IPS-20b (cell line): ENCODE results near the gene FOXL3.
"Not testable (repeated sequence)": the region's sequence is repeated elsewhere in the genome, so short reads cannot be mapped to it uniquely, and the experiment has no call there.

ENCODE experiments used
- H3K27ac ChIP-seq: one replicate; pipeline ENCODE4 v1.5.1; 2013; ENCODE audit warnings: low read length
- H3K27me3 ChIP-seq: 2 replicates; pipeline ENCODE4 v1.6.1; 2013; ENCODE audit warnings: mild to moderate bottlenecking, low read length, inconsistent platforms; ENCODE audit not compliant: insufficient read depth
- H3K36me3 ChIP-seq: 2 replicates; pipeline ENCODE4 v1.6.1; 2013; ENCODE audit warnings: low read depth, mild to moderate bottlenecking, inconsistent platforms, low read length, moderate library complexity; ENCODE audit not compliant: insufficient read depth
- H3K4me1 ChIP-seq: 2 replicates; pipeline ENCODE4 v1.6.1; 2013; ENCODE audit warnings: mild to moderate bottlenecking, control low read depth, inconsistent platforms, low read length, moderate library complexity; ENCODE audit not compliant: insufficient read depth
- H3K4me3 ChIP-seq: 2 replicates; pipeline ENCODE4 v1.5.1; 2013; ENCODE audit warnings: mild to moderate bottlenecking, low read length, inconsistent platforms
- H3K9ac ChIP-seq: 2 replicates; pipeline ENCODE4 v1.6.1; 2013; ENCODE audit warnings: low read depth, mild to moderate bottlenecking, inconsistent platforms, low read length, moderate library complexity
- H3K9me3 ChIP-seq: 2 replicates; pipeline ENCODE4 v1.6.1; 2013; ENCODE audit warnings: mild to moderate bottlenecking, low read depth, low read length, inconsistent platforms; ENCODE audit not compliant: insufficient read depth

FOXL3 gene

GRCh38 chr7:333393-333764, 43.4 kb downstream of the FOXL3 start:
- no peaks in the 10 kb centered on the region for H3K4me1 ChIP-seq
- H3K36me3 ChIP-seq, result no peaks in the 10 kb centered on the region
- no peak overlapping the region for H3K27ac ChIP-seq
- H3K4me3 ChIP-seq, result no peak overlapping the region
- H3K9ac ChIP-seq, result no peak overlapping the region
- peaks cover 12% of the 10 kb centered on the region for H3K27me3 ChIP-seq
- H3K9me3 ChIP-seq, result no peaks in the 10 kb centered on the region

GRCh38 chr7:334618-335357, 44.8 kb downstream of the FOXL3 start:
- H3K27me3 ChIP-seq, result peaks cover 12% of the 10 kb centered on the region
- no peak overlapping the region for H3K9ac ChIP-seq
- H3K36me3 ChIP-seq, result no peaks in the 10 kb centered on the region
- H3K4me1 ChIP-seq, result no peaks in the 10 kb centered on the region
- no peak overlapping the region for H3K4me3 ChIP-seq
- no peak overlapping the region for H3K27ac ChIP-seq
- no peaks in the 10 kb centered on the region for H3K9me3 ChIP-seq

GRCh38 chr7:335358-336148, 45.6 kb downstream of the FOXL3 start:
- no peaks in the 10 kb centered on the region for H3K9me3 ChIP-seq
- no peak overlapping the region for H3K27ac ChIP-seq
- peaks cover 12% of the 10 kb centered on the region for H3K27me3 ChIP-seq
- H3K36me3 ChIP-seq, result no peaks in the 10 kb centered on the region
- no peak overlapping the region for H3K4me3 ChIP-seq
- H3K9ac ChIP-seq, result no peak overlapping the region
- no peaks in the 10 kb centered on the region for H3K4me1 ChIP-seq

- H3K27me3 ChIP-seq, result peaks cover 12% of the 10 kb centered on the region
- not testable (repeated sequence) for H3K27ac ChIP-seq, H3K9me3 ChIP-seq, H3K9ac ChIP-seq, H3K4me3 ChIP-seq, H3K36me3 ChIP-seq, H3K4me1 ChIP-seq
Observed at GRCh38 chr7:336149-336533, 46.2 kb downstream of the FOXL3 start.

GRCh38 chr7:336810-337566, 47.0 kb downstream of the FOXL3 start:
- Histone ChIP-seq H3K9ac (no peak overlapping the region), H3K9me3 (no peaks in the 10 kb centered on the region), H3K36me3 (no peaks in the 10 kb centered on the region), H3K4me1 (no peaks in the 10 kb centered on the region), H3K27ac (no peak overlapping the region), H3K27me3 (peaks cover 8% of the 10 kb centered on the region), H3K4me3 (no peak overlapping the region)

- H3K9me3 ChIP-seq, result no peaks in the 10 kb centered on the region
- no peaks in the 10 kb centered on the region for H3K4me1 ChIP-seq
- peaks cover 4% of the 10 kb centered on the region; the same call in 1 of the 2 replicates for H3K27me3 ChIP-seq
- no peaks in the 10 kb centered on the region for H3K36me3 ChIP-seq
- H3K4me3 ChIP-seq, result no peak overlapping the region
- no peak overlapping the region for H3K27ac ChIP-seq
- H3K9ac ChIP-seq, result no peak overlapping the region
Observed at GRCh38 chr7:337567-337951, 47.6 kb downstream of the FOXL3 start.

- Histone ChIP-seq H3K27me3 (no peaks in the 10 kb centered on the region), H3K9me3 (no peaks in the 10 kb centered on the region), H3K4me1 (no peaks in the 10 kb centered on the region), H3K4me3 (no peak overlapping the region), H3K9ac (no peak overlapping the region), H3K27ac (no peak overlapping the region), H3K36me3 (no peaks in the 10 kb centered on the region)
Observed at GRCh38 chr7:338295-339061, 48.5 kb downstream of the FOXL3 start.

- no peaks in the 10 kb centered on the region for H3K4me1 ChIP-seq
Observed at GRCh38 chr7:339062-339342, 49.0 kb downstream of the FOXL3 start.

GRCh38 chr7:339696-340095, 49.7 kb downstream of the FOXL3 start:
- no peaks in the 10 kb centered on the region for H3K36me3 ChIP-seq
- H3K27ac ChIP-seq, result no peak overlapping the region
- no peak overlapping the region for H3K4me3 ChIP-seq
- H3K27me3 ChIP-seq, result no peaks in the 10 kb centered on the region
- no peak overlapping the region for H3K9ac ChIP-seq
- no peaks in the 10 kb centered on the region for H3K9me3 ChIP-seq
- no peaks in the 10 kb centered on the region for H3K4me1 ChIP-seq

More at GRCh38 chr7:339062-339342, 49.0 kb downstream of the FOXL3 start:
- no peaks in the 10 kb centered on the region for H3K27me3 ChIP-seq
- H3K36me3 ChIP-seq, result no peaks in the 10 kb centered on the region
- H3K9me3 ChIP-seq, result no peaks in the 10 kb centered on the region
- H3K27ac ChIP-seq, result no peak overlapping the region
- no peak overlapping the region for H3K4me3 ChIP-seq
- H3K9ac ChIP-seq, result no peak overlapping the region

GRCh38 chr7:340200-340937, 50.4 kb downstream of the FOXL3 start:
- no peak overlapping the region for H3K9ac ChIP-seq

More at GRCh38 chr7:340200-340937, 50.4 kb downstream of the FOXL3 start:
- no peaks in the 10 kb centered on the region for H3K36me3 ChIP-seq
- no peak overlapping the region for H3K27ac ChIP-seq
- H3K27me3 ChIP-seq, result no peaks in the 10 kb centered on the region
- H3K4me3 ChIP-seq, result no peak overlapping the region
- H3K4me1 ChIP-seq, result no peaks in the 10 kb centered on the region
- no peaks in the 10 kb centered on the region for H3K9me3 ChIP-seq
